GM19452 (cell line): ENCODE results near the gene DCAF15.

Source experiments
- ATAC-seq: cut with Tn5 transposase; IDR thresholded peaks from one replicate; pipeline ENCODE4 v1.9.1; 2021; ENCODE audit not compliant: unreplicated experiment

The DCAF15 gene

GRCh38 chr19:13930402-13930801 is 21.9 kb upstream of the DCAF15 start:
- ATAC-seq = no peak

- ATAC-seq = no peak
These were observed 20.7 kb upstream of the DCAF15 start for GRCh38 chr19:13931391-13932148.

GRCh38 chr19:13932149-13932637 is 20.1 kb upstream of the DCAF15 start:
- no peak for ATAC-seq

- no peak for ATAC-seq
These were observed 19.4 kb upstream of the DCAF15 start for GRCh38 chr19:13932911-13933393.

GRCh38 chr19:13934785-13935109 is 17.6 kb upstream of the DCAF15 start:
- ATAC-seq = no peak

GRCh38 chr19:13935765-13936510 is 16.4 kb upstream of the DCAF15 start:
- ATAC-seq = no peak

- no peak for ATAC-seq
These were observed 14.6 kb upstream of the DCAF15 start for GRCh38 chr19:13937479-13938300.

GRCh38 chr19:13938301-13939064 is 13.8 kb upstream of the DCAF15 start, which contains the start of gene PODNL1:
Gene PODNL1, minus strand, starts transcription at chr19:13938417. Its CDS starts 236 bp downstream, at chr19:13938181.
- ATAC-seq = no peak

- no peak for ATAC-seq
These were observed 10.2 kb upstream of the DCAF15 start for GRCh38 chr19:13942023-13942684.

- ATAC-seq = no peak
These were observed 5.9 kb upstream of the DCAF15 start for GRCh38 chr19:13946414-13946813.

- ATAC-seq = no peak
These were observed 1.3 kb upstream of the DCAF15 start for GRCh38 chr19:13951043-13951442.

GRCh38 chr19:13951799-13952153 is 533 bp upstream of the DCAF15 start:
- no peak for ATAC-seq

- ATAC-seq = no peak
These were observed 722 bp downstream of the DCAF15 start for GRCh38 chr19:13952931-13953531.

GRCh38 chr19:13954185-13954584 is 1.9 kb downstream of the DCAF15 start:
- ATAC-seq = no peak

- no peak for ATAC-seq
These were observed 3.5 kb downstream of the DCAF15 start for GRCh38 chr19:13955662-13956364.

GRCh38 chr19:13956365-13956744 is 4.0 kb downstream of the DCAF15 start:
- no peak for ATAC-seq

- ATAC-seq = no peak
These were observed 4.7 kb downstream of the DCAF15 start for GRCh38 chr19:13957051-13957450.

- no peak for ATAC-seq
These were observed 5.7 kb downstream of the DCAF15 start for GRCh38 chr19:13958043-13958442.
